Measurements from ENCODE around the gene MAP2K7.
"Not testable (repeated sequence)": the region's sequence is repeated elsewhere in the genome, so short reads cannot be mapped to it uniquely, and the experiment has no call there.

The MAP2K7 gene

GRCh38 chr19:7919610-7920518, 16.2 kb downstream of the MAP2K7 start, which contains the start of gene SNAPC2:
Gene SNAPC2 (plus strand): TSS chr19:7920338. CDS start chr19:7920367, 29 bp downstream.
- peak; percentile 95 to 96 for DNase-seq (ENCODE audit: low read depth in 2 of 2)

DNA sequence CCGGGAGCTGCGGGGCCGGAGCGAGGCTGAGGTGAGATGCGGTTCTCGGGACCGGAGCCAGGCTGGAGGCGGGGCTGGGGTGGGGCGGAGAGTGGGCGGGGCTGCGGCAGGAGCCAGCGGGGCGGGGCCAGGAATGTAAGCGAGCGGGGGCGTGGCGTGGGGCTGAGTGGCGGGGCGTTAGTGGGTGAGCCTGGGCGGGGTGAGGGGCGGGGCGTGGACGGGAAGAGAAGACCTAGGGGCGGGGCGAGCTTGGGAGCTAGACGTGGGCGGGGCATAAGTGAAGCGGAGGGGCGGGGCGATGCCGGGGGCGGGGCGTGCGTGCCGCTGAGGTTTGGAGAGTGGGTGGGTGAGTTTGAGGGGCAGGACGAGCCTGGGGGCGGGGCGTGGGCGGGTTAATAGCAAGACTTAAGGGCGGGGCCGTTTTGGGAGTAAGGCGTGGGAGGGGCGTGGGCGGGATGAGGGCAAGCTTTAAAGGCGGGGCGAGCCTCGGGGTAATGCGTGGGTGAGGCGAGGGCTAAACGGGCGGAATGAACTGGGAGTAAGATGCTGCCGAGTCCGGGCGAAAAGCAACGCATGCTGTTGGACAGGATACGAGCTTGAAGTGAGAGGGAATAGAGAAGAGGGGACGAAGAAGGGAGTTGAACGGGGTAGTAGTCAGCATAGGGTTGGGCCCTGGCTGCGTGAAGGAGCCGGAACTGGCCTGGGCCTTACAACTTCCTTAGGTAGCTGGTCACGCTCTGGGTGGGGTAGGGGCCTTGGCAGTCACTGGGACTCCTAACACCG, 17.0 kb downstream of the MAP2K7 start:
- DNase-seq (ENCODE audit: low read depth in 2 of 2), result peak; percentile 100

DNA sequence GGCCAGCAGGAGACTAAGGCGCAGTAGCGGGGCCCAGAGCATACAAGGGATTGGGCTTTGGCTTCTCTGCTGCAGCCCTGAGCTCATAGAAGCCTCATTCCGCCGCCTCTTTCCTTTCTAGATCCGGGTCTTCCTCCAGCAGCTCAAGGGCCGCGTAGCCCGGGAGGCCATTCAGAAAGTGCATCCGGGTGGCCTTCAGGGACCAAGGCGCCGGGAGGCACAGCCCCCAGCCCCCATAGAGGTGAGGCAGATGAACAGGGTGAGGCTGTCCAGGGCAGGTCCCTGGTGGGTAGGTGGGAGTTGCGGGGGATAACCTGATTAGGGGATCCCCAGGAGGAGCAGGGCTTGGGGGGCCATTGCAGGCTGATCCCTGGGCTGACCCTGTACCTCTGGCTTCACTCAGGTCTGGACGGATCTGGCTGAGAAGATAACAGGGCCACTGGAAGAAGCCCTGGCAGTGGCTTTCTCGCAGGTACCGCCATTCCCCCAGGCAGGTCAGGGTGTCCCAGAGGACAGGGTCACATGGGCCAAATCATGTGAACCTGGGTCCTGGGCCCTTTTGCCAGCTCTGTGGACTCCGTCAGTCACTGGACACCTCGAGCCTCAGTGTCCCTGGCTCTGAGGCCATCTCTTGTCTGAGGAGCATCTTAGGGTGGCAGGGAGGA, 17.8 kb downstream of the MAP2K7 start:
- no peak for DNase-seq (ENCODE audit: low read depth in 2 of 2)

DNA sequence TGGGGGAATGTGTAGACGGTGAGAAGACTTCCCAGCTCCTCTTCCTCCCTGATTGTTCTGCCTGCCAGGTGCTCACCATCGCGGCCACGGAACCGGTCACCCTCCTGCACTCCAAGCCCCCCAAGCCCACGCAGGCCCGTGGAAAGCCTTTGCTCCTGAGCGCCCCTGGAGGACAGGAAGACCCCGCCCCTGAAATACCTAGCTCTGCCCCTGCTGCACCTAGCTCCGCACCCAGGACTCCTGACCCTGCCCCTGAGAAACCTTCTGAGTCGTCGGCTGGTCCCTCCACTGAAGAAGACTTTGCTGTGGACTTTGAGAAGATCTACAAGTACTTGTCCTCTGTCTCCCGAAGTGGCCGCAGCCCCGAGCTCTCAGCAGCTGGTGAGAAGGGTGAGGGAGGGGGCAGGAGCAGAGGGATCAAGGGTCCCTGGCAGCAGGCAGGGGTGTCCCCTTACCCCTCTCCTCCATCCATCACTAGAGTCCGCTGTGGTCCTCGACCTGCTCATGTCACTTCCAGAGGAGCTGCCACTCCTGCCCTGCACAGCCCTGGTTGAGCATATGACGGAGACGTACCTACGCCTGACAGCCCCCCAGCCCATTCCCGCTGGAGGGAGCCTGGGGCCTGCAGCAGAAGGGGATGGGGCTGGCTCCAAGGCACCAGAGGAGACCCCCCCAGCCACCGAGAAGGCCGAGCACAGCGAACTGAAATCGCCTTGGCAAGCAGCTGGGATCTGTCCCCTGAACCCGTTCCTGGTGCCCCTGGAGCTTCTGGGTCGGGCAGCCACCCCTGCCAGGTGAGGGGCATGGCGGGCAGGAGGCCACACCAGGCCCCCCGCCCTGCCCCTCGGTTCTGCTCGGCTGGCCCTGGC, 18.5 kb downstream of the MAP2K7 start:
- no peak for DNase-seq (ENCODE audit: low read depth in 2 of 2)

- DNase-seq (ENCODE audit: low read depth in 2 of 2), result no peak
These were observed 19.1 kb downstream of the MAP2K7 start for GRCh38 chr19:7922836-7923195.

- DNase-seq (ENCODE audit: low read depth in 2 of 2), result no peak
These were observed 19.9 kb downstream of the MAP2K7 start for GRCh38 chr19:7923295-7924191.

DNA sequence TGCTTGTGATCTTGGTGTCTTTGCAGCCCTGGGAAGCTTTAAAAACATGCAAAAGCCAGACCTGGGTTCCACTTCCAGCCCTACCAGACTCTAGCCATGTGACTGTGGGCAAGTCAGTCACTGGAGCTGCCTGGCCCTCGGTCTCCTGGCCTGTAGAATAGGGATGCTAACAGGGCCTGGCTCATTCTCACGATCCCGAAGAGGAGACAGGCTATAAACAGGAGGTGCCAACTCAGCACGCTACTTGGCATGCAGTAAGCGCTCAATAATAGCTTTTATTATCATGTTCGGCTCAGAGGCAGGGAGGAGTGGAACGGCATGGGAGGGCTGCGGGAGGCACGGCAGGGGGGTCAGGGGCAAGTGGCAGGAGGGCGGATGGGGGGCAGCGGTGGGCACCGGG, 20.6 kb downstream of the MAP2K7 start:
- no peak for DNase-seq (ENCODE audit: low read depth in 2 of 2)

DNA sequence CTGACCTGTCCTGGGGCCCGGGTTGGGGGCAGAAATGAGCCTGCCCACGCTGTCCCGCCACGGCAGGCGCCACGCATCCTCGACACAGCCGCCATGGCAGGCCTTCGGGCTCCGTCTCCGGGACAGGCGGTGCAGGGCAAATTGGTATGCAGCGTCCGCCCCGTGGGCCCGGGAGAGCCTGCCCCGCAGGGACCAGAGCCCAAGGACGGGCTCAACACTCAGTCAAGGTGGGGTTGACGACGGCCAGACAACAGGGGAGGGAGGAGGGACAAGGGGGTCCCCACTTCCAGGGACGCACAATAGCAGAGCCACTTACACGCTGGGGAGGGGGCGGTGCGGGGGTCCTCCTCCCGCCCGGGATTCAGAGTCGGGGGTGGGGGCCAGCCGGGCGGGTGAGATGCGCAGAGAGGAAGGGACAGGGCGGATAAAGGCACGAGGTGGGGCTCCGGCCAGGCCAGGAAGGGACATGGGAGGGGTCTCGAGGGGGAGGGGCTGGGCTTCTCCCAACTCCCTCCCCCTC, 21.0 kb downstream of the MAP2K7 start:
- no peak for DNase-seq (ENCODE audit: low read depth in 2 of 2)

DNA sequence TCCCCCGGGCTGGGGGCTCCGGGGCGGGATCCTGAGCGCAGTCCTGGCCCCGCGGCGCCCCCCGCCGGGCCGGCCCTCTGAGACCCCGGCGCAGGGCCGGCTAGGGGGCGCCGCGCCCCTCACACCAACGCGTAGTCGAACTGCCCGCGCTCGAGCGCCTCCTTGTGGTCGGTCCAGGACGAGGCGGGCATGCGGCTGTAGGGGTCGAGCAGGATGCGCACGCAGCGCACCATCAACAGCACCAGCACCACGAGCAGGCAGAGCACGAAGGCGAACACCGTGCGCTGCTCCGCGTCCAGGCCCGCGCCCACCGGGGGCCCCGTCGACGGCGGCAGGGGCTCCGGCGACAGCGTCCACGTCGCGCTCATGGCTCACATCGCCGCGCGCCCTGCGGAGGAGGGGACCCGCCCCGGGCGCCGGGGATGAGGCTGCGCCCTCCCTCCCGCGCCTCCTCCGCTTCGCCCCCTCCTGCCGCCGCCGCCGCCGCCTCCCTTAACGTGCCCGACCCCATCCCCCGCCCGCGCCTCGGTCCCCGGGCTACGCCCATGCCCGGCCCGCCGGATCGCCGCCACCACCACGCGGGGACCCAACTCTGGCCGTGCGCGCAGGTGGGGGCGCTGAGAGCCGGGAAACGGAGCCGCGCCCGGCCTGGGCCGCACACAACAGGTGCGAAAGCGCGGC, 21.6 kb downstream of the MAP2K7 start:
- peak; percentile 79 to 82 for DNase-seq (ENCODE audit: low read depth in 2 of 2)

DNA sequence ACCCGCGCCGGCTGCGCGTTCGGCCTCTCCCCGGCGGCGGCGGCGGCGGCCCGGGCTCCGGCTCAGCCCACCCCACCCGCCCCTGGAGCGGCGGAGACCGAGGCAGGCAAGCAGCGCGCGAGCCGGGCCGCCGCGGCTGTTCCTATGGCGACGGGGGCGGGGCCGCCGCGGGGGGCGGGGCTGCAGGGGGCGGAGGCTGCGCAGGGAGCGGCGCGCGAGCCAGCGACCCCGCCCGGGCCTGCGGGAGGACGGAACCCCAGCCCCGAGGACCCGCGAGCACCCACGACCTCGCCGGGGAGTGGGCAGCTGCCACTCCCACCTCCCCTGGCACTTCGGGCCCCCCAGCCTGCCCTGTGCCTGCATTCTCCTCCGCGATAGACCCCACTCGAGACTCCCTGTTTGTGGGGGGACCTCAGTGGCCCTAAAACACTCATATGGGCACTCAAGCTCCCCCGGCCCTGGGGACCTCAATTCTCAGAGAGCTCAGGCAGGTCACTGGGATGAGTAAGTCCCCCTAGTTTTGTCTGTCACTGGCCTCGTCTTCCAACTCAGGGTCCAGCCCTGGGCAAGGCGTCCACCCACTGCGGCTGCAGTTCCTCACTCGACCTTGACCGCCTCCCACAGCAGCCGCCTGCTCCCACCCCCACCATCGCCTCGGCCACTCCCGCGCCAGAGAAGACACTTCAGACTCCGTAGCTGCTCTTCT, 22.5 kb downstream of the MAP2K7 start, which contains the start of gene CTXN1:
Gene CTXN1, minus strand, starts transcription at position 115 of the 706 bp plus-strand sequence. CDS start 597 bp downstream, outside the sequence.
- DNase-seq (ENCODE audit: low read depth in 2 of 2), result peak; percentile 70

DNA sequence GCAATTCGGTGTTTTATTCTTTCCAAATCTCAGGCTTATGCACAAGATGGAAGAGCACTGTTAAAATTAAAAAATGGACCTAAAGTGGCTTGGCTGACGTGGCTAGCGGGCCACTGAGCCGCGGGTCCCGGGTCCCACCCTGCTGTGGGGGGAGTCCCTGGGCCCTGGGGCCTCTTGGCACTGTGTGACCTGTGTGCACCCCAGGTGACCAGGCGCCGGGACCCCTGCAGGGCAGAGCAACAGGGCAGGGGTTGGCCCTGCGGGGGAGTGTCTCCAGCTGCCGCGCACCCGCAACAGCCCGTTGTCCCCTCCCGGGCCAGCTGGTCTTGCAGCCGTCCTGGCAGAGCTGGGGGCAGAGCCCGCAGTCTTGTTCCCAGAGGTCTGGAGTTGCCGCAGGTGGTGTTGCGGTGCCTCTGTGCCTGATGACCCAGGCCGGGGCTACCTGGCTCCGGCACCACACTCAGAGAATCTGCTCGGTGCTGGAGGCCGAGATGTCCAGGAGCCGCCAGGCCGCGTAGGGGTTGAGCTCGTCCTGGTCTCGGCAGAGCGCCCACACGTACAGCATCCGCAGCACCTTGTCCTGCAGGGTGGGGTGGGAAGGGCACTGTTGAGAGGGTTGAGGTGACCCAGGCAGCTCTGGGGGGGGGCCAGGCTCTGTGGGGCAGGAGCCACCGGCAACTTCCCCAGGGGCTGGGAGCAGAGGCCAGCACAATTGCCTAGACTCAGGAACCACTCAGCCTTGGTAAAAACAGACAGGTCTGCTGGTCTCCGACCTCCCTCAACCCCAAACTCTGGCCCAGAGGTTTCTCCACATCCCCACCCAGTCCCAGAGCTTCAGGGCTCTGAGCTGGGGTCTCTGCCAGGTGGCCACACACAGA, 23.3 kb downstream of the MAP2K7 start:
- no peak for DNase-seq (ENCODE audit: low read depth in 2 of 2)

GRCh38 chr19:7927605-7928333, 24.1 kb downstream of the MAP2K7 start:
- DNase-seq (ENCODE audit: low read depth in 2 of 2), result no peak

DNA sequence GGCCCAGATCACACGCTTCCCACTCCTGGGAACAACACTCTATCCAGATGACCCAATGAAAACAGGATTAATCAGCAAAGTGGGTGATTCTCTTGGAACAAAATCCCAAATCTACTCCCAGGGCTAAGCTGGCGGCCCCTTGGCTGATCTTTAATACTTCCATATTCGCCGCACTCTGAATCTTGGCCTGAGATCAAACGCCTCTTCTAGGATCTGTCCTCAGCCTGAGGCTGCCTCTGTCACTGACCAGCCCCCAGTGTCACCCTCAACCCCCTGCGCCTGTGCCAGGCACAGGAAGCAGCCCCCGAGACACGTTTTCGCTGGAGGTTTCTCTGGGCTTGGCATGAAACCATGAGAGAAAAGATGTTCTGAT, 24.6 kb downstream of the MAP2K7 start:
- DNase-seq (ENCODE audit: low read depth in 2 of 2), result no peak

- peak; percentile 63 for DNase-seq (ENCODE audit: low read depth in 2 of 2)
These were observed 25.3 kb downstream of the MAP2K7 start for GRCh38 chr19:7928741-7929701.

DNA sequence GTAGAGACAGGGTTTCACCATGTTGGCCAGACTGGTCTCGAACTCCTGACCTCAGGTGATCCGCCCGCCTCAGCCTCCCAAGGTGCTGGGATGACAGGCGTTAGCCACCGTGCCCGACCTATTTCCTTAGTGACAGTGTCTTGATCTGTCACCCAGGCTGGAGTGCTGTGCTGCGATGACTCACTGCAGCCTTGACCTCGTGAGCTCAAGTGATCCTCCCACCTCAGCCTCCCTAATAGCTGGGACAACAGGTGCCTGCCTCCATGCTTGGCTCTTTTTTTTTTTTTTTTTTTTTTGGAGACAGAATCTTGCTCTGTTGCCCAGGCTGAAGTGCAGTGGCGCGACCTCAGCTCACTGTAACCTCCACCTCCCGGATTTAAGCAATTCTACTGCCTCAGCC, 26.4 kb downstream of the MAP2K7 start:
- DNase-seq (ENCODE audit: low read depth in 2 of 2), result not testable (repeated sequence)

DNA sequence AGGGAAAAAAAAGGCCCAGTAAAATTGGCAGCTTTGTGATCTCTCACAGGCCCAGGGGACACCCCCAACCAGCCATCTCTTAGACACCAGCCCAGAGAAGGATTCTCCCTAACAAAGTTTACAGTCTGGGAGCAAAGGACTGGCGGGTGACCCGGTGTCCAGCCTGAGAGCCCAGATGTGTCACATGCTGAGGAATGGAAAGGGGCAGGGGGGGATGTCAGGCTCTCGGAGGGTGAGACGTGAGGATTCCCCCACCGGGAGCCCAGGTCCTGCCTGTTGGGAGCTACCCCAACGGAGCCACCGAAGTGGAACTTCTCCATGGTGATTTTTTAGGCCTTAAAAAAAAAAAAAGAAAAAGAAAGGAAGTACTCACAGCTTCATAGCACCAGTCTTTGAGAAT, 27.1 kb downstream of the MAP2K7 start:
- no peak for DNase-seq (ENCODE audit: low read depth in 2 of 2)

Measured in stimulated activated CD8-positive, alpha-beta memory T cell treated with anti-CD3 and anti-CD28 coated beads, Interleukin-2, amount 100 ng/mL, for 48 hours (primary cell).